Tibial nerve (tissue), 4 donors: ENCODE measurements around the gene PDE1C. TPM values are rescaled to one million over a fixed set of nuclear protein-coding genes. Genes with fewer than 3 reads are reported as not detected.

Experiments
- DNase-seq, 2 donors: peaks; one replicate each; pipeline ENCODE4 v3.0.0-alpha.2; 2019; ENCODE audit warnings: low spot score in 2 of 2
- H3K27ac ChIP-seq, 4 donors: fragments of 200-600 bp; sonication (generic) in 3 of 4; one replicate each; pipeline ENCODE4 v1.5.1; 2017 to 2019; ENCODE audit warnings: mild to moderate bottlenecking in 1 of 4
- H3K27me3 ChIP-seq, 2 donors: fragments of 200-600 bp; sonication (generic) in 1 of 2; one replicate each; pipeline versions ENCODE4 v1.5.1 to v1.6.0; 2017 to 2019
- H3K36me3 ChIP-seq, 3 donors: fragments of 200-600 bp; sonication (generic); one replicate each; pipeline ENCODE4 v1.5.1; 2018 to 2019
- H3K4me1 ChIP-seq, 4 donors: fragments of 200-600 bp; sonication (generic) in 3 of 4; one replicate each; pipeline ENCODE4 v1.5.1; 2017 to 2019
- H3K4me3 ChIP-seq, 4 donors: fragments of 200-600 bp; sonication (generic) in 3 of 4; one replicate each; pipeline ENCODE4 v1.5.1; 2017 to 2019; ENCODE audit warnings: mild to moderate bottlenecking in 1 of 4, moderate library complexity in 1 of 4
- H3K9me3 ChIP-seq, 4 donors: fragments of 200-600 bp; sonication (generic) in 3 of 4; one replicate each; pipeline ENCODE4 v1.5.1; 2017 to 2019
- EP300 ChIP-seq, 2 donors: sonication (generic); formaldehyde crosslinking; IDR thresholded peaks; one replicate each; pipeline ENCODE4 v1.6.1; 2017; ENCODE audit warnings: antibody characterized with exemption in 2 of 2, mild to moderate bottlenecking in 1 of 2
- POLR2A ChIP-seq, 2 donors: fragments of 450-650 bp; IDR thresholded peaks; one replicate each; pipeline ENCODE4 v1.6.1; 2017; ENCODE audit warnings: antibody characterized with exemption in 2 of 2, mild to moderate bottlenecking in 2 of 2, moderate library complexity in 2 of 2
- whole genome bisulfite sequencing, 2 donors: methylation state at CpG; one replicate each; pipeline ENCODE4 v1.1.5; 2018; 5-methylcytosine and 5-hydroxymethylcytosine counted together
- total RNA-seq, 4 donors: library from RNA; depleted of rRNA; stranded (reverse); fragments of >200 nt; gene quantifications; one replicate each; pipeline ENCODE4 v1.1.0, GENCODE V29; 2016
- TF ChIP-seq, protein P1 (sequence below), 5 experiments: fragments of 200-600 bp in 3 of 5; fragments of 450-650 bp in 2 of 5; sonication (generic) in 3 of 5; IDR thresholded peaks; one replicate each; pipeline ENCODE4 v1.5.1; 2016 to 2019; ENCODE audit warnings: antibody characterized with exemption in 5 of 5, mild to moderate bottlenecking in 3 of 5, moderate library complexity in 2 of 5

The PDE1C gene
- total RNA-seq, 4 donors from 2014 or later, result 10.6 to 31.8 (median 20.7) TPM

DNA sequence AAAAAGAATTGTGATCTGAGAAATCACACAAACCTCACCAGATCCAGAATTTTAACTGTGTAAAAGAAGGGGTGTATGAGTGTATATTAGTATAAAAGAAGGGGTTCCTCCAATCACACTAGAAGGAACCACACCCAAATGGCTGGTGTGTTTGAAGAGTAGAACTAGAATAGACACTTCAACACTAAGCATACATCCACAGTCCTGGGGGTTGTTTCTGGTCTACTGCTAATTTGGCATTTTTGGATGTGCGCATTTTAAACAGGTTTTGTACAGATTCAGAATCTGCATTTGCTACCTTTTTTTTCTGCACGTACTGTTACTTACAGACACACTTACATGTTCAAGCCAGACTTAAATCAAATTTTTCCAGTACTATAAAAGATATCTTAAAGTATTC is 64.6 kb downstream of the PDE1C start:
- no peaks in the 10 kb centered on the region for H3K4me1 ChIP-seq
- TF ChIP-seq, protein P1, sequence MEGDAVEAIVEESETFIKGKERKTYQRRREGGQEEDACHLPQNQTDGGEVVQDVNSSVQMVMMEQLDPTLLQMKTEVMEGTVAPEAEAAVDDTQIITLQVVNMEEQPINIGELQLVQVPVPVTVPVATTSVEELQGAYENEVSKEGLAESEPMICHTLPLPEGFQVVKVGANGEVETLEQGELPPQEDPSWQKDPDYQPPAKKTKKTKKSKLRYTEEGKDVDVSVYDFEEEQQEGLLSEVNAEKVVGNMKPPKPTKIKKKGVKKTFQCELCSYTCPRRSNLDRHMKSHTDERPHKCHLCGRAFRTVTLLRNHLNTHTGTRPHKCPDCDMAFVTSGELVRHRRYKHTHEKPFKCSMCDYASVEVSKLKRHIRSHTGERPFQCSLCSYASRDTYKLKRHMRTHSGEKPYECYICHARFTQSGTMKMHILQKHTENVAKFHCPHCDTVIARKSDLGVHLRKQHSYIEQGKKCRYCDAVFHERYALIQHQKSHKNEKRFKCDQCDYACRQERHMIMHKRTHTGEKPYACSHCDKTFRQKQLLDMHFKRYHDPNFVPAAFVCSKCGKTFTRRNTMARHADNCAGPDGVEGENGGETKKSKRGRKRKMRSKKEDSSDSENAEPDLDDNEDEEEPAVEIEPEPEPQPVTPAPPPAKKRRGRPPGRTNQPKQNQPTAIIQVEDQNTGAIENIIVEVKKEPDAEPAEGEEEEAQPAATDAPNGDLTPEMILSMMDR (IDR thresholded peaks at IDR 0.05), result no peak
- no peak for TF ChIP-seq POLR2A (IDR thresholded peaks at IDR 0.05)
- TF ChIP-seq EP300 (IDR thresholded peaks at IDR 0.05), result no peak

DNA sequence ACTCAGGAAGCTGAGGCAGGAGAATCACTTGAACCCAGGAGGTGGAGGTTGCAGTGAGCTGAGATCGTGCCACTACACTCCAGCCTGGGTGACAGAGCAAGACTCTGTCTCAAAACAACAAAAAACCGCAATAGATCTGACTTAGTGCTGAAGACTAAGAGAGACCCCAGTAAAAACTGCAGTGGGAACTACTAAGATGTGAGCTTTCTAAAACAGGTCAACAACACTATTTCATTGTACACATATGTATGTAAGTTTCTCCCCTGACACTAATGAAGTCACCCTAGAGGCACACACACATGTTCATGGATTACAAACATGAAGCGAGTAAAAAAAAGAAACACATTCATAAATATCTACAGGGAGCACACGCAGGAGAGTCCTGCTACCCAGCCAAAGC is 68.3 kb downstream of the PDE1C start:
- no peak for TF ChIP-seq EP300 (IDR thresholded peaks at IDR 0.05)
- TF ChIP-seq, protein P1 (IDR thresholded peaks at IDR 0.05), result no peak
- TF ChIP-seq POLR2A (IDR thresholded peaks at IDR 0.05), result no peak
- Histone ChIP-seq H3K9me3 (peaks cover 0 to 16% (median 0%) of the 10 kb centered on the region in 4 donors), H3K36me3 (peaks cover 0 to 11% (median 0%) of the 10 kb centered on the region in 3 donors), H3K27me3 (no peaks in the 10 kb centered on the region), H3K4me3 (no peak overlapping the region), H3K27ac (no peak overlapping the region), H3K4me1 (no peaks in the 10 kb centered on the region)
- 92 to 96% methylated on average over 4 of the region's 4 CpGs for WGBS, 2 donors
- DNase-seq, result no peak

More for the DNA sequence above, 64.6 kb downstream of the PDE1C start:
- H3K9me3 ChIP-seq, result peaks cover 0 to 16% (median 0%) of the 10 kb centered on the region in 4 donors
- WGBS, 2 donors, result 94 to 95% methylated on average over 2 of the region's 2 CpGs
- DNase-seq, result no peak
- peaks cover 0 to 11% (median 0%) of the 10 kb centered on the region in 3 donors for H3K36me3 ChIP-seq
- H3K27me3 ChIP-seq, result no peaks in the 10 kb centered on the region
- no peak overlapping the region for H3K4me3 ChIP-seq
- no peak overlapping the region for H3K27ac ChIP-seq

DNA sequence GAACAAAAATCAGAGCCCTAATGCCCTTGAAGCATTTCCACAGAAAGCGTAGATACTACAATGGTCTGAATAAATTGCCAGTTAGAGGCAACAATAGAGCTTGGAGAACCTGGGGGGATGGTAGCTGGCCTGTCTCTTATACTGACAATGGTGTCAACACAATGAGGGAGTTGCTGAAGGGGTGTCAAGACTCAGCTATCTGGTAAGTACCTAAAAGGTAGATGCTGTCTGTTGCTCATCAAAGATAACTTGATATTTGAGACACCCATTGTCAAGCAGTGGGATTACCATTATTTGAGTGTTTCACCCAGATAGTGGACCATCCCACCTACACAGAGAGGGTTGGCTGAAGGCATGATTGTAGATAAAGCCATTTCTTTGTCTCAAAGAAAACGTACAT is 72.8 kb downstream of the PDE1C start:
- DNase-seq, result no peak
- TF ChIP-seq EP300 (IDR thresholded peaks at IDR 0.05) (no peak), POLR2A (IDR thresholded peaks at IDR 0.05) (no peak)
- TF ChIP-seq, protein P1 (IDR thresholded peaks at IDR 0.05), result no peak
- Histone ChIP-seq H3K36me3 (peaks cover 0 to 10% (median 0%) of the 10 kb centered on the region in 3 donors), H3K4me1 (no peaks in the 10 kb centered on the region), H3K9me3 (peaks cover 0 to 12% (median 0%) of the 10 kb centered on the region in 4 donors), H3K27me3 (no peaks in the 10 kb centered on the region), H3K27ac (no peak overlapping the region), H3K4me3 (no peak overlapping the region)
- 71 to 72% methylated on average over 2 of the region's 2 CpGs for WGBS, 2 donors

DNA sequence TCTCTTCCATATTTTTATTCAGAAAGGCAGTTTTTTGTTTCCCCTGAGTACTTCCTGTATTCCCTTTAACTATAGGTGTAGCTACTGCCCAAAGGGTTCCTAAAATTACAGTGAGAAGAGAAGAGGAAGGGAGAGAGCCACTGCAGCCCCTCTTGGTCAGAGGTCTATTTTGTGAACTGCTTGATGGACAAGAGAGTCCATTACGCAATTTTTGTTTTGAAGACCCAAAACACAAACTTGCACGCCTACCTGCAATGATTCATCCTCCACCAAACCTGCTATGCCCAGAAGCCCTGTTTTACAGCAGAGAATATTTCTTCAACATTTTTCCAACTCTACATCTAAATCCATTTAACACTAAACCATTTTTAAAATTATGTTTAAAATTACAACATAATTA is 75.1 kb downstream of the PDE1C start:
- no peak overlapping the region for H3K4me3 ChIP-seq
- TF ChIP-seq POLR2A (IDR thresholded peaks at IDR 0.05), result no peak
- TF ChIP-seq, protein P1 (IDR thresholded peaks at IDR 0.05), result no peak
- TF ChIP-seq EP300 (IDR thresholded peaks at IDR 0.05), result no peak
- H3K27ac ChIP-seq, result no peak overlapping the region
- H3K4me1 ChIP-seq, result no peaks in the 10 kb centered on the region
- H3K27me3 ChIP-seq, result no peaks in the 10 kb centered on the region
- no peaks in the 10 kb centered on the region for H3K9me3 ChIP-seq
- 94% methylated on average over 2 of the region's 2 CpGs for WGBS, 2 donors
- H3K36me3 ChIP-seq, result no peaks in the 10 kb centered on the region
- DNase-seq, result no peak

DNA sequence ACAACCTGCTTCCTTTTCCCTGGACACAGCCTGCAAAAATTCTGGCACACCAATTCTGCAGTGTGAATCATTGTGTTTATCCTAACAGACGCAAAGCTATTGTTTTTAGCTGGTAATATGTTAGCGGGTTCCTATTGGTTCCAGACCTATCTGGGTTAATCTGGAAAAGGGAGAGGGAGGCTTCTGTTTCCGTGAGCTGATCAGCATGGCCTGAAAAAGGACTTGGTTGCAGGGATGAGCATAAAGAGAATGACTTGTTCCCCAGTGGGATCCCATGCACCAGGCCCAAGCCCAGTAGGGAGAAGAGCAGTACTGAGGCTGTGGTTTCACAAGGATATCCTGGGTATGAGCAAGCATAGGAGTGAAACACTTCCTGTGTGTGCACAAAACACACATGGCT is 78.4 kb downstream of the PDE1C start:
- 57 to 71% methylated on average over 3 of the region's 3 CpGs for WGBS, 2 donors

More for the DNA sequence above, 78.4 kb downstream of the PDE1C start:
- Histone ChIP-seq H3K4me3 (no peak overlapping the region), H3K27me3 (no peaks in the 10 kb centered on the region), H3K36me3 (no peaks in the 10 kb centered on the region), H3K9me3 (no peaks in the 10 kb centered on the region), H3K27ac (no peak overlapping the region), H3K4me1 (no peaks in the 10 kb centered on the region)
- no peak for DNase-seq
- TF ChIP-seq EP300 (IDR thresholded peaks at IDR 0.05), result no peak
- TF ChIP-seq POLR2A (IDR thresholded peaks at IDR 0.05), result no peak
- TF ChIP-seq, protein P1 (IDR thresholded peaks at IDR 0.05), result no peak
